WTC11 (cell line): Measurements from ENCODE around the gene SETD4. TPM values are rescaled to one million over a fixed set of nuclear protein-coding genes. Genes with fewer than 3 reads are reported as not detected.

Experiments
- ATAC-seq: fragments of 200-7000 bp; cut with Tn5 transposase; 2 replicates; pipeline ENCODE4 v1.10.0; 2021; ENCODE audit warnings: mild to moderate bottlenecking, moderate library complexity
- CTCF ChIA-PET: fragments of 300-600 bp; sonication (Branson Sonifier 250); formaldehyde crosslinking; loops from one replicate; lab custom pipeline; 2021; ENCODE audit warnings: antibody characterized with exemption; lab: Charles Lee
- POLR2A ChIA-PET: fragments of 350-600 bp; sonication (Branson Sonifier 250); formaldehyde crosslinking; loops from one replicate; lab custom pipeline; 2021; ENCODE audit warnings: antibody characterized with exemption; lab: Charles Lee
- DNase-seq: peaks from one replicate; pipeline ENCODE4 v3.0.0; 2021; ENCODE audit warnings: low spot score
- H3K27ac Mint-ChIP-seq: 2 replicates; pipeline ENCODE4 v1.8.0; 2021; ENCODE audit warnings: mixed read lengths
- H3K27me3 Mint-ChIP-seq: 2 replicates; pipeline ENCODE4 v1.8.0; 2021; ENCODE audit warnings: low read depth, mild to moderate bottlenecking, moderate library complexity, mixed read lengths
- H3K36me3 Mint-ChIP-seq: 2 replicates; pipeline ENCODE4 v1.8.0; 2021; ENCODE audit warnings: mixed read lengths
- H3K4me1 Mint-ChIP-seq: 2 replicates; pipeline ENCODE4 v1.8.0; 2022; ENCODE audit warnings: mixed read lengths
- H3K4me3 Mint-ChIP-seq: 2 replicates; pipeline ENCODE4 v1.8.0; 2021; ENCODE audit warnings: mild to moderate bottlenecking, moderate library complexity, mixed read lengths
- H3K9me3 Mint-ChIP-seq: 2 replicates; pipeline ENCODE4 v1.8.0; 2021; ENCODE audit warnings: mixed read lengths
- ESRRA ChIP-seq: sonication (generic); formaldehyde crosslinking; IDR thresholded peaks from 2 replicates; pipeline ENCODE4 v1.8.1; 2022; ENCODE audit warnings: mild to moderate bottlenecking, missing genetic modification reagents, borderline replicate concordance
- KAT7 ChIP-seq: sonication (generic); formaldehyde crosslinking; IDR thresholded peaks from 2 replicates; pipeline ENCODE4 v1.8.1; 2023; ENCODE audit warnings: missing genetic modification reagents, mild to moderate bottlenecking, borderline replicate concordance
- NFE2L1 ChIP-seq: sonication (generic); formaldehyde crosslinking; IDR thresholded peaks from 2 replicates; pipeline ENCODE4 v1.8.1; 2023; ENCODE audit warnings: missing genetic modification reagents
- NFYB ChIP-seq: sonication (generic); formaldehyde crosslinking; conservative IDR thresholded peaks from 2 replicates; pipeline ENCODE4 v1.8.0; 2022; ENCODE audit warnings: low read depth, missing genetic modification reagents
- SP1 ChIP-seq: sonication (generic); formaldehyde crosslinking; conservative IDR thresholded peaks from 2 replicates; pipeline ENCODE4 v1.8.1; 2022; ENCODE audit warnings: missing genetic modification reagents
- ZNF121 ChIP-seq: sonication (generic); formaldehyde crosslinking; IDR thresholded peaks from 2 replicates; pipeline ENCODE4 v1.8.0; 2023; ENCODE audit warnings: missing genetic modification reagents
- ZNF232 ChIP-seq: sonication (generic); formaldehyde crosslinking; IDR thresholded peaks from 2 replicates; pipeline ENCODE4 v1.8.0; 2022; ENCODE audit warnings: mild to moderate bottlenecking, missing genetic modification reagents
- total RNA-seq: library from RNA; stranded (reverse); gene quantifications from 3 replicates; pipeline ENCODE4 v1.2.3, GENCODE V29; 2021
- TF ChIP-seq, protein P1 (sequence below): sonication (generic); formaldehyde crosslinking; IDR thresholded peaks from 2 replicates; pipeline ENCODE4 v1.8.0; 2023; ENCODE audit warnings: missing genetic modification reagents, mild to moderate bottlenecking, borderline replicate concordance
- TF ChIP-seq, protein P2 (sequence below): sonication (generic); formaldehyde crosslinking; conservative IDR thresholded peaks from 2 replicates; pipeline ENCODE4 v1.8.1; 2023; ENCODE audit warnings: mild to moderate bottlenecking, low read depth, missing genetic modification reagents, moderate library complexity
- TF ChIP-seq, protein P3 (sequence below): sonication (generic); formaldehyde crosslinking; IDR thresholded peaks from 2 replicates; pipeline ENCODE4 v1.8.1; 2023; ENCODE audit warnings: mild to moderate bottlenecking, missing genetic modification reagents, moderate library complexity
- TF ChIP-seq, protein P4 (sequence below): fragments of 250-450 bp; sonication (Bioruptor Pico); IDR thresholded peaks from 2 replicates; pipeline ENCODE4 v1.9.0; 2021; ENCODE audit warnings: moderate library complexity, mild to moderate bottlenecking, inconsistent platforms, borderline replicate concordance
- TF ChIP-seq, protein P5 (sequence below): fragments of 250-450 bp; sonication (Bioruptor Pico); IDR thresholded peaks from 2 replicates; pipeline ENCODE4 v1.8.0; 2021; ENCODE audit warnings: mild to moderate bottlenecking
- TF ChIP-seq, protein P6 (sequence below): sonication (generic); formaldehyde crosslinking; IDR thresholded peaks from 2 replicates; pipeline ENCODE4 v1.8.1; 2022; ENCODE audit warnings: low read depth, mild to moderate bottlenecking, moderate library complexity, missing genetic modification reagents, borderline replicate concordance
- TF ChIP-seq, protein P7 (sequence below): sonication (generic); formaldehyde crosslinking; IDR thresholded peaks from 2 replicates; pipeline ENCODE4 v1.8.0; 2022; ENCODE audit warnings: mild to moderate bottlenecking, missing genetic modification reagents
- TF ChIP-seq, protein P8 (sequence below): sonication (generic); formaldehyde crosslinking; IDR thresholded peaks from 2 replicates; pipeline ENCODE4 v1.8.0; 2022; ENCODE audit warnings: mild to moderate bottlenecking, missing genetic modification reagents
- TF ChIP-seq, protein P9 (sequence below): sonication (generic); formaldehyde crosslinking; IDR thresholded peaks from 2 replicates; pipeline ENCODE4 v1.8.1; 2023; ENCODE audit warnings: mild to moderate bottlenecking, moderate library complexity, missing genetic modification reagents

The SETD4 gene
- total RNA-seq, 1 experiment from 2014 or later, result 64.8 TPM

DNA sequence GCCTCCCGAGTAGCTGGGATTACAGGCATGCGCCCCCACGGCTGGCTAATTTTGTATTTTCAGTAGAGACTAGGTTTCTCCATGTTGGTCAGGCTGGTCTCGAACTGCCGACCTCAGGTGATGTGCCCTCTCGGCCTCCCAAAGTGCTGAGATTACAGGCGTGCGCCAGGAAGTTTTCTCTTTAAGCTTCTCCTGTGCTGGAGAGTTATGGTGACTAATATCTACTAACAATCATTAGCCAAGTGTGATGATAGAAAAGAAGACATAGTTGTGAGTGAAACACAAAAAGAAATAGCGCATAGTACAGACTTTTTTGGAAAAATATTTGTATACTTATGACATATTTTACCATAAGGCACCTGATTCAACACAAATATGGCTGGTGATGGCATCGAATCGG, 56.5 kb downstream of the SETD4 start (continued):
- TF ChIP-seq, protein P1, sequence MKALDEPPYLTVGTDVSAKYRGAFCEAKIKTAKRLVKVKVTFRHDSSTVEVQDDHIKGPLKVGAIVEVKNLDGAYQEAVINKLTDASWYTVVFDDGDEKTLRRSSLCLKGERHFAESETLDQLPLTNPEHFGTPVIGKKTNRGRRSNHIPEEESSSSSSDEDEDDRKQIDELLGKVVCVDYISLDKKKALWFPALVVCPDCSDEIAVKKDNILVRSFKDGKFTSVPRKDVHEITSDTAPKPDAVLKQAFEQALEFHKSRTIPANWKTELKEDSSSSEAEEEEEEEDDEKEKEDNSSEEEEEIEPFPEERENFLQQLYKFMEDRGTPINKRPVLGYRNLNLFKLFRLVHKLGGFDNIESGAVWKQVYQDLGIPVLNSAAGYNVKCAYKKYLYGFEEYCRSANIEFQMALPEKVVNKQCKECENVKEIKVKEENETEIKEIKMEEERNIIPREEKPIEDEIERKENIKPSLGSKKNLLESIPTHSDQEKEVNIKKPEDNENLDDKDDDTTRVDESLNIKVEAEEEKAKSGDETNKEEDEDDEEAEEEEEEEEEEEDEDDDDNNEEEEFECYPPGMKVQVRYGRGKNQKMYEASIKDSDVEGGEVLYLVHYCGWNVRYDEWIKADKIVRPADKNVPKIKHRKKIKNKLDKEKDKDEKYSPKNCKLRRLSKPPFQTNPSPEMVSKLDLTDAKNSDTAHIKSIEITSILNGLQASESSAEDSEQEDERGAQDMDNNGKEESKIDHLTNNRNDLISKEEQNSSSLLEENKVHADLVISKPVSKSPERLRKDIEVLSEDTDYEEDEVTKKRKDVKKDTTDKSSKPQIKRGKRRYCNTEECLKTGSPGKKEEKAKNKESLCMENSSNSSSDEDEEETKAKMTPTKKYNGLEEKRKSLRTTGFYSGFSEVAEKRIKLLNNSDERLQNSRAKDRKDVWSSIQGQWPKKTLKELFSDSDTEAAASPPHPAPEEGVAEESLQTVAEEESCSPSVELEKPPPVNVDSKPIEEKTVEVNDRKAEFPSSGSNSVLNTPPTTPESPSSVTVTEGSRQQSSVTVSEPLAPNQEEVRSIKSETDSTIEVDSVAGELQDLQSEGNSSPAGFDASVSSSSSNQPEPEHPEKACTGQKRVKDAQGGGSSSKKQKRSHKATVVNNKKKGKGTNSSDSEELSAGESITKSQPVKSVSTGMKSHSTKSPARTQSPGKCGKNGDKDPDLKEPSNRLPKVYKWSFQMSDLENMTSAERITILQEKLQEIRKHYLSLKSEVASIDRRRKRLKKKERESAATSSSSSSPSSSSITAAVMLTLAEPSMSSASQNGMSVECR, result no peak
- TF ChIP-seq, protein P2, sequence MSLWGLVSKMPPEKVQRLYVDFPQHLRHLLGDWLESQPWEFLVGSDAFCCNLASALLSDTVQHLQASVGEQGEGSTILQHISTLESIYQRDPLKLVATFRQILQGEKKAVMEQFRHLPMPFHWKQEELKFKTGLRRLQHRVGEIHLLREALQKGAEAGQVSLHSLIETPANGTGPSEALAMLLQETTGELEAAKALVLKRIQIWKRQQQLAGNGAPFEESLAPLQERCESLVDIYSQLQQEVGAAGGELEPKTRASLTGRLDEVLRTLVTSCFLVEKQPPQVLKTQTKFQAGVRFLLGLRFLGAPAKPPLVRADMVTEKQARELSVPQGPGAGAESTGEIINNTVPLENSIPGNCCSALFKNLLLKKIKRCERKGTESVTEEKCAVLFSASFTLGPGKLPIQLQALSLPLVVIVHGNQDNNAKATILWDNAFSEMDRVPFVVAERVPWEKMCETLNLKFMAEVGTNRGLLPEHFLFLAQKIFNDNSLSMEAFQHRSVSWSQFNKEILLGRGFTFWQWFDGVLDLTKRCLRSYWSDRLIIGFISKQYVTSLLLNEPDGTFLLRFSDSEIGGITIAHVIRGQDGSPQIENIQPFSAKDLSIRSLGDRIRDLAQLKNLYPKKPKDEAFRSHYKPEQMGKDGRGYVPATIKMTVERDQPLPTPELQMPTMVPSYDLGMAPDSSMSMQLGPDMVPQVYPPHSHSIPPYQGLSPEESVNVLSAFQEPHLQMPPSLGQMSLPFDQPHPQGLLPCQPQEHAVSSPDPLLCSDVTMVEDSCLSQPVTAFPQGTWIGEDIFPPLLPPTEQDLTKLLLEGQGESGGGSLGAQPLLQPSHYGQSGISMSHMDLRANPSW (CRISPR knock-in tag), result no peak
- TF ChIP-seq, protein P3, sequence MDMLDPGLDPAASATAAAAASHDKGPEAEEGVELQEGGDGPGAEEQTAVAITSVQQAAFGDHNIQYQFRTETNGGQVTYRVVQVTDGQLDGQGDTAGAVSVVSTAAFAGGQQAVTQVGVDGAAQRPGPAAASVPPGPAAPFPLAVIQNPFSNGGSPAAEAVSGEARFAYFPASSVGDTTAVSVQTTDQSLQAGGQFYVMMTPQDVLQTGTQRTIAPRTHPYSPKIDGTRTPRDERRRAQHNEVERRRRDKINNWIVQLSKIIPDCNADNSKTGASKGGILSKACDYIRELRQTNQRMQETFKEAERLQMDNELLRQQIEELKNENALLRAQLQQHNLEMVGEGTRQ, result no peak
- TF ChIP-seq, protein P4, sequence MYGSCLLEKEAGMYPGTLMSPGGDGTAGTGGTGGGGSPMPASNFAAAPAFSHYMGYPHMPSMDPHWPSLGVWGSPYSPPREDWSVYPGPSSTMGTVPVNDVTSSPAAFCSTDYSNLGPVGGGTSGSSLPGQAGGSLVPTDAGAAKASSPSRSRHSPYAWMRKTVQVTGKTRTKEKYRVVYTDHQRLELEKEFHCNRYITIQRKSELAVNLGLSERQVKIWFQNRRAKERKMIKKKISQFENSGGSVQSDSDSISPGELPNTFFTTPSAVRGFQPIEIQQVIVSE (CRISPR knock-in tag), result no peak
- no peak for TF ChIP-seq NFE2L1
- TF ChIP-seq SP1 (CRISPR knock-in tag), result no peak
- TF ChIP-seq ZNF232 (CRISPR knock-in tag), result no peak
- TF ChIP-seq KAT7, result no peak
- TF ChIP-seq, protein P5, sequence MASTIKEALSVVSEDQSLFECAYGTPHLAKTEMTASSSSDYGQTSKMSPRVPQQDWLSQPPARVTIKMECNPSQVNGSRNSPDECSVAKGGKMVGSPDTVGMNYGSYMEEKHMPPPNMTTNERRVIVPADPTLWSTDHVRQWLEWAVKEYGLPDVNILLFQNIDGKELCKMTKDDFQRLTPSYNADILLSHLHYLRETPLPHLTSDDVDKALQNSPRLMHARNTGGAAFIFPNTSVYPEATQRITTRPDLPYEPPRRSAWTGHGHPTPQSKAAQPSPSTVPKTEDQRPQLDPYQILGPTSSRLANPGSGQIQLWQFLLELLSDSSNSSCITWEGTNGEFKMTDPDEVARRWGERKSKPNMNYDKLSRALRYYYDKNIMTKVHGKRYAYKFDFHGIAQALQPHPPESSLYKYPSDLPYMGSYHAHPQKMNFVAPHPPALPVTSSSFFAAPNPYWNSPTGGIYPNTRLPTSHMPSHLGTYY (CRISPR knock-in tag), result no peak

DNA sequence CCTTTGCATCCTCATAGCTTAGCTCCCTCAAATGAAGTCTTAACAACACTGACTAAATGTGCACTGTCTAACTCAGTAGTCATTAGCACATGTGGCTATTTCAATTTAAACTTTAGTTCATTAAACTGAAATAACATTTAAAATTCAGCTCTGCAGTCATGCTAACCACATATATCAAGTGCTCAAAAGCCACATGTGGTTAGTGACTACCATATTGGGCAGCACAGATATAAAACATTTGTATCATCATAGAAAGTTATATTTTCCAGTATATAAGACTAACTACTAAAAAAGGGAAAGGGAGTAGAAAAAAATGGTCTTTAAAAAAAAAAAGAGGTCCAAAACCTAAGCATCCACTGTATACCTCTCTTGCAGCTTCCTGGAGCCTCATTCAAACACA, 64.1 kb downstream of the SETD4 start:
- no peak overlapping the region for H3K4me3 Mint-ChIP-seq
- H3K36me3 Mint-ChIP-seq, result no peaks in the 10 kb centered on the region
- ATAC-seq, result no peak
- ChIA-PET CTCF (no interaction called here), POLR2A (no interaction called here)
- no peaks in the 10 kb centered on the region for H3K4me1 Mint-ChIP-seq
- no peaks in the 10 kb centered on the region for H3K27me3 Mint-ChIP-seq
- H3K27ac Mint-ChIP-seq, result no peak overlapping the region
- peaks cover 3% of the 10 kb centered on the region; the same call in 1 of the 2 replicates for H3K9me3 Mint-ChIP-seq
- no peak for DNase-seq
- TF ChIP-seq, protein P6, sequence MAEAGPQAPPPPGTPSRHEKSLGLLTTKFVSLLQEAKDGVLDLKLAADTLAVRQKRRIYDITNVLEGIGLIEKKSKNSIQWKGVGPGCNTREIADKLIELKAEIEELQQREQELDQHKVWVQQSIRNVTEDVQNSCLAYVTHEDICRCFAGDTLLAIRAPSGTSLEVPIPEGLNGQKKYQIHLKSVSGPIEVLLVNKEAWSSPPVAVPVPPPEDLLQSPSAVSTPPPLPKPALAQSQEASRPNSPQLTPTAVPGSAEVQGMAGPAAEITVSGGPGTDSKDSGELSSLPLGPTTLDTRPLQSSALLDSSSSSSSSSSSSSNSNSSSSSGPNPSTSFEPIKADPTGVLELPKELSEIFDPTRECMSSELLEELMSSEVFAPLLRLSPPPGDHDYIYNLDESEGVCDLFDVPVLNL (CRISPR knock-in tag), result no peak
- TF ChIP-seq, protein P7, sequence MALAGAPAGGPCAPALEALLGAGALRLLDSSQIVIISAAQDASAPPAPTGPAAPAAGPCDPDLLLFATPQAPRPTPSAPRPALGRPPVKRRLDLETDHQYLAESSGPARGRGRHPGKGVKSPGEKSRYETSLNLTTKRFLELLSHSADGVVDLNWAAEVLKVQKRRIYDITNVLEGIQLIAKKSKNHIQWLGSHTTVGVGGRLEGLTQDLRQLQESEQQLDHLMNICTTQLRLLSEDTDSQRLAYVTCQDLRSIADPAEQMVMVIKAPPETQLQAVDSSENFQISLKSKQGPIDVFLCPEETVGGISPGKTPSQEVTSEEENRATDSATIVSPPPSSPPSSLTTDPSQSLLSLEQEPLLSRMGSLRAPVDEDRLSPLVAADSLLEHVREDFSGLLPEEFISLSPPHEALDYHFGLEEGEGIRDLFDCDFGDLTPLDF, result no peak
- no peak for TF ChIP-seq ESRRA (CRISPR knock-in tag)
- TF ChIP-seq ZNF121, result no peak
- TF ChIP-seq NFYB, result no peak
- TF ChIP-seq, protein P8, sequence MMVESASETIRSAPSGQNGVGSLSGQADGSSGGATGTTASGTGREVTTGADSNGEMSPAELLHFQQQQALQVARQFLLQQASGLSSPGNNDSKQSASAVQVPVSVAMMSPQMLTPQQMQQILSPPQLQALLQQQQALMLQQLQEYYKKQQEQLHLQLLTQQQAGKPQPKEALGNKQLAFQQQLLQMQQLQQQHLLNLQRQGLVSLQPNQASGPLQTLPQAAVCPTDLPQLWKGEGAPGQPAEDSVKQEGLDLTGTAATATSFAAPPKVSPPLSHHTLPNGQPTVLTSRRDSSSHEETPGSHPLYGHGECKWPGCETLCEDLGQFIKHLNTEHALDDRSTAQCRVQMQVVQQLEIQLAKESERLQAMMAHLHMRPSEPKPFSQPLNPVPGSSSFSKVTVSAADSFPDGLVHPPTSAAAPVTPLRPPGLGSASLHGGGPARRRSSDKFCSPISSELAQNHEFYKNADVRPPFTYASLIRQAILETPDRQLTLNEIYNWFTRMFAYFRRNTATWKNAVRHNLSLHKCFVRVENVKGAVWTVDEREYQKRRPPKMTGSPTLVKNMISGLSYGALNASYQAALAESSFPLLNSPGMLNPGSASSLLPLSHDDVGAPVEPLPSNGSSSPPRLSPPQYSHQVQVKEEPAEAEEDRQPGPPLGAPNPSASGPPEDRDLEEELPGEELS (CRISPR knock-in tag), result no peak
- TF ChIP-seq, protein P9, sequence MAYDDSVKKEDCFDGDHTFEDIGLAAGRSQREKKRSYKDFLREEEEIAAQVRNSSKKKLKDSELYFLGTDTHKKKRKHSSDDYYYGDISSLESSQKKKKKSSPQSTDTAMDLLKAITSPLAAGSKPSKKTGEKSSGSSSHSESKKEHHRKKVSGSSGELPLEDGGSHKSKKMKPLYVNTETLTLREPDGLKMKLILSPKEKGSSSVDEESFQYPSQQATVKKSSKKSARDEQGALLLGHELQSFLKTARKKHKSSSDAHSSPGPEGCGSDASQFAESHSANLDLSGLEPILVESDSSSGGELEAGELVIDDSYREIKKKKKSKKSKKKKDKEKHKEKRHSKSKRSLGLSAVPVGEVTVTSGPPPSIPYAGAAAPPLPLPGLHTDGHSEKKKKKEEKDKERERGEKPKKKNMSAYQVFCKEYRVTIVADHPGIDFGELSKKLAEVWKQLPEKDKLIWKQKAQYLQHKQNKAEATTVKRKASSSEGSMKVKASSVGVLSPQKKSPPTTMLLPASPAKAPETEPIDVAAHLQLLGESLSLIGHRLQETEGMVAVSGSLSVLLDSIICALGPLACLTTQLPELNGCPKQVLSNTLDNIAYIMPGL (CRISPR knock-in tag), result no peak
- TF ChIP-seq, all 79 proteins: peak for 0
